Skeletal muscle satellite cell (primary cell): Measurements from ENCODE around the gene KCTD18.

Experiments
- H3K27me3 ChIP-seq: 2 replicates; pipeline ENCODE4 v1.7.0; 2013; ENCODE audit warnings: low read length; ENCODE audit not compliant: control insufficient read depth, insufficient read depth
- H3K36me3 ChIP-seq: 2 replicates; pipeline ENCODE4 v1.7.0; 2013; ENCODE audit warnings: mild to moderate bottlenecking, control low read depth, low read length; ENCODE audit not compliant: insufficient read depth
- H3K4me1 ChIP-seq: 2 replicates; pipeline ENCODE4 v1.7.0; 2013; ENCODE audit warnings: low read length; ENCODE audit not compliant: control insufficient read depth, insufficient read depth
- H3K4me2 ChIP-seq: 2 replicates; pipeline ENCODE4 v1.7.0; 2013; ENCODE audit warnings: mild to moderate bottlenecking, low read length
- H3K4me3 ChIP-seq: 2 replicates; pipeline ENCODE4 v1.7.0; 2013; ENCODE audit warnings: low read length
- H3K9ac ChIP-seq: 2 replicates; pipeline ENCODE4 v1.7.0; 2013; ENCODE audit warnings: mild to moderate bottlenecking, low read depth, low read length, moderate library complexity
- H3K9me3 ChIP-seq: replicated peaks from 2 replicates; pipeline ENCODE4 v1.7.0; 2013; ENCODE audit warnings: mild to moderate bottlenecking, control low read depth, low read length

Gene KCTD18

DNA sequence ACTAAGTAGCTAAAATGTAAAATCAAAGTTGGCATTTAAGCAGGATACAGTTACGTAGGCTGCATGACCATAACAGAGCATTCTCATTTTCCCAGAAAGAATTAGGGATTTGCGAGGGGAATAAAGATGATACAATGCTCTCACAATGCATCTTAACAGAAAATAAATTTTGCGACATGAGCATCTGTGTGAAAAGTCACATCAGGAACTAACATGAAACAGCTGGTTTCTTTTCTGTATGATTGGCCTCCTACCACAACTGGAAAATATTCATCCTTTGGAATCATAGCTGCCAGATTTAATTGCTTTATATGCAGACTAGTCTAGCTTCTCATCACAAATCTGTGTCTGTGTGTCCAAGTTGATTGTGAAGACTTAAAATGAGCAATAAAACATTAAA, 66.0 kb downstream of the KCTD18 start:
- Histone ChIP-seq H3K9ac (no peak overlapping the region), H3K9me3 (no peaks in the 10 kb centered on the region), H3K27me3 (no peaks in the 10 kb centered on the region), H3K4me1 (peaks cover 8% of the 10 kb centered on the region), H3K36me3 (peaks cover 64% of the 10 kb centered on the region), H3K4me3 (no peak overlapping the region), H3K4me2 (no peak overlapping the region)

DNA sequence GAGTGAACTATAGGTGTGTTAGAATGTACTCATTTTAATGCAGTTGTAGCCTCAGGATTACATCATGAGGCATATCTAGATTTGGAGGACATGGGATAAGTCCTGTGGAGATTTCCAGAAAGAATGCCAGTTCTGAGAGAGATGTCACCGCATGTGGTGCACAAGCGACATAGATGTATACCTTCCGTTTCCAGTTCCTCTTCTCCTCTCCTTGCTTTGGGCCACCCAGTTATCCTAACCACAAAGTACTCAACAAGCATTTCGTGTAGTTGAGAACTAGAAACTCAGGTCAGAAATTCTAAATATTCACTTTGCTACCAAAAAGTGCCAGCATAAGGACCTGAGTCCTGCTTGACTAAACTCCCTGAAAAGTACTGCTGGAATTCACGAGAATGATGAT, 66.5 kb downstream of the KCTD18 start:
- Histone ChIP-seq H3K4me2 (no peak overlapping the region), H3K9me3 (no peaks in the 10 kb centered on the region), H3K36me3 (peaks cover 62% of the 10 kb centered on the region), H3K9ac (no peak overlapping the region), H3K4me3 (no peak overlapping the region), H3K27me3 (no peaks in the 10 kb centered on the region), H3K4me1 (peaks cover 8% of the 10 kb centered on the region)

DNA sequence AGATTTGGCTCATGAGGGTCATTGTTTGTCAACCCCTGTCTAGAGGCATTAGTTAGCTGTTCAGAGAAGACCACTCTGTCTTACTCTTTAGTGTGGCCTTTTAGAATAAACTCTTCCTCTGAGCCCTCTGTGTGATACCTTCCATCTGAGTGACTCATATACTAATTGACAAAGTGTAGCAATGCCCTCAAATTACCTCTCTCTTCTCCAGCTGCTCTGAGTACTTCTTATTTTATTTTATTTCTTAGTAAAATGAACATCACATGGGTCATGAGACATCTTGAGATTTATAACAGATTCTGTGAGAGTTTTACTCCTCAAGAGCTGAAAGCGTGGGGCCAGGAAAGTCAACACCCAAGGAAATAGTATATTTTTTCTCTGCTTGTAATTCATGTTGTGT, 67.4 kb downstream of the KCTD18 start:
- no peak overlapping the region for H3K4me2 ChIP-seq
- H3K4me1 ChIP-seq: peaks cover 14% of the 10 kb centered on the region
- no peak overlapping the region for H3K4me3 ChIP-seq
- no peaks in the 10 kb centered on the region for H3K9me3 ChIP-seq
- no peak overlapping the region for H3K9ac ChIP-seq
- peaks cover 61% of the 10 kb centered on the region for H3K36me3 ChIP-seq
- H3K27me3 ChIP-seq: no peaks in the 10 kb centered on the region

DNA sequence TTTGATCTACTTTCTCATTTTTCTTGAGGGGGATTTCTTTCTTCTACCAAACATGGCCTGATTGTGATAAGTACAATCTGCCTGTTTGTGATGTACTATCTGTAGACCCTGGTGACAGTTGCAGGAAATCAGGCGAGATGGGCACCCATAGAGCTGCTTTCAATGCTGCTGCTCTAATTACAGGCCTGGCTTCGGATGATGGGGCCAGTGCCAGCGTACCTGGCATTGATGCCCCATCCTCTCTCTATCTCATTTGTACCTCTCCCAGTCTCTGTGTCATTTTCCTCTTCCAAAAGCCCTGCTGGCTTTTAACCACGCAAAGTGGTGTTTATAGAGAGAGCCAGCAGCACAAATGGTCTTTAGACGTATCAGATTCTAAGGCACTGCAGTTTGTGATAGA, 69.9 kb downstream of the KCTD18 start:
- no peaks in the 10 kb centered on the region for H3K27me3 ChIP-seq
- H3K4me2 ChIP-seq: no peak overlapping the region
- H3K9me3 ChIP-seq: no peaks in the 10 kb centered on the region
- peaks cover 14% of the 10 kb centered on the region for H3K4me1 ChIP-seq
- H3K9ac ChIP-seq: no peak overlapping the region
- H3K4me3 ChIP-seq: no peak overlapping the region
- H3K36me3 ChIP-seq: peaks cover 54% of the 10 kb centered on the region
